GM18508 (cell line): ENCODE measurements around the gene CERS4.
"Not testable (repeated sequence)": the region's sequence is repeated elsewhere in the genome, so short reads cannot be mapped to it uniquely, and the experiment has no call there.

Experiments
- ATAC-seq: cut with Tn5 transposase; IDR thresholded peaks from one replicate; pipeline ENCODE4 v1.9.1; 2021; ENCODE audit warnings: moderate number of reproducible peaks; ENCODE audit not compliant: insufficient read depth, unreplicated experiment

Gene CERS4

DNA sequence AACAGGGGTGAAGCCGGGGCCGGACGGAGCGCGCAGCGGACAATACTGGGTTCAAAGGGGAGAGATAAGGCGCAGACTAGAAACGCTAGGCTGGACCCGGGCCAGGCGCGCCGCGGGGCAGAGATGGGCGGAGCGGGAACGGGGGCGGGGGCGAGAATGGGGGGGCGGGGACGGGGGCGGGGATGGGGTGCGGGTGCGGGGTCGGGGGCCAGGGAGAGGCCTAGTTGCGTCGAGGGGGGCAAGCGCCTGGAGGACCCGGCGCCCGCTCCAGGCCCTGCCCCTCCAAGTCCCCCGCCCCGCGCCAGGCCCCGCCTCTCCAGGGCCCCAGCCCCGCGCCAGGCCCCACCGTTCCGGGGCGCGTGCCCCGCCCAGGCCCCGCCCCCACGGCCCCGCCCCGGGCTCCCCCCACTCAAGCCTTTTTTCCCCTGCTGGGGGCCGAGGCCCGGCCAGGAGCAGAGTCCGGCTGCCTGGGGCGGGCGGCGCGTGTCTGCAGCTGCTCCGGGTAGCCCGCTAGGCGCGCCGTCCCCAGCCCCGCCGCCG lies at the start of gene CERS4:
Gene CERS4, plus strand, starts transcription at position 449 of the 540 bp plus-strand sequence. CDS start 41,707 bp downstream, outside the sequence.
- ATAC-seq: no peak

DNA sequence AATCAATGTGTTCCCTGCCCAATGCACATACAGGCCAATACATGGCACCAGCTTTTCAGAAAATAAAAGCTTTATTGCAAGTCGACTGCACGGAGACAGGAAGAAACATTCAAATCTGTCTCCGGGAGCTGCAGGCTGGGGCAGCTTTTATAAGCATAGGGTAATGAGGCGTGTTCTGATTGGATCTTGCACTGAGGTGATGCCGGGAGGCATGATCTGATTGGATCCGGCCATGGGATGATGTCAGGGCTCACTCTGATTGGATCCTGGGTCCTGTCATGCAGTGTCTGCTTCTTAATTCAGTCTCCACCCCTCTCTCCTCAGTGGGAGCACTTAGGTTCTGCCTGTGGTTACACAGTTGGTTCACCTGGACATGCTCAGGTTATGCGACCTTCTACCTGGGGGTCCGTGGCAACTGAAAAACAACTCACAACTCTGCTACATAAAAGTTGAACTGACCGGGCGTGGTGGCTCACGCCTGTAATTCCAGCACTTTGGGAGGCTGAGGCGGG lies 48.0 kb upstream of the CERS4 start:
- no peak for ATAC-seq

- no peak for ATAC-seq
Measured at GRCh38 chr19:8163759-8164158, 45.4 kb upstream of the CERS4 start.

DNA sequence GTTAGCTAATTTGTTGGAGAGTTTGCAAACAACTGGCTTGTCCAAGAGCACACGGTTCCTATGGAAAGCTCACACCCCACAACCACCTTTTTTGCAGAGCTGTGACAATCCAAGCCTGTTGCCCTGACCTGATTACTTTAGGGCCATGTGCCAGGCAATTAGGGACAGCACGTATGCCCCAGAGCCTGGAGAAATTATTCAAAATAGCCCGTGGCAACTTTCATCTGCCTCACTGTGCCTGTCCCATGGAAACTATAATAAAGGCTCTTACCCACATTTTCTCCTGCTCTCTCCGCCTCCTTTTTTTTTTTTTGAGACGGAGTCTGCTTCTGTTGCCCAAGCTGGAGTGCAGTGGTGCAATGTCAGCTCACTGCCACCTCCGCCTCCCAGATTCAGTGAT lies 41.2 kb upstream of the CERS4 start:
- no peak for ATAC-seq

DNA sequence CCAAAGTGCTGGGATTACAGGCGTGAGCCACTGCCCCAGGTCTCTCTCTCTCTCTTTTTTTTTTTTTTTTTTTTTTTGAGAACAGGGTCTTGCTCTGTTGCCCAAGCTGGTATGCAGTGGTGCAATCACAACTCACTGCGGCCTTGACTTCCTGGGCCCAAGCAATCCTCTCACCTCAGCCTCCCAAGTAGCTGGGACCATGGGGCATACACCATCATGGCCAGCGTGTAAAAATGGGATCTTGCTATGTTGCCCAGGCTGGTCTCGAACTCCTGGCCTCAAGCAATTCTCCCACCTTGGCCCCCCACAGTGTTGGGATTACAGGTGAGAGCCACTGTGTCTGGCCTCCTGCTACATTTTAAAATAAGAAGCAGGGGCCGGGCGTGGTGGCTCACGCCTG lies 40.6 kb upstream of the CERS4 start:
- ATAC-seq: no peak

DNA sequence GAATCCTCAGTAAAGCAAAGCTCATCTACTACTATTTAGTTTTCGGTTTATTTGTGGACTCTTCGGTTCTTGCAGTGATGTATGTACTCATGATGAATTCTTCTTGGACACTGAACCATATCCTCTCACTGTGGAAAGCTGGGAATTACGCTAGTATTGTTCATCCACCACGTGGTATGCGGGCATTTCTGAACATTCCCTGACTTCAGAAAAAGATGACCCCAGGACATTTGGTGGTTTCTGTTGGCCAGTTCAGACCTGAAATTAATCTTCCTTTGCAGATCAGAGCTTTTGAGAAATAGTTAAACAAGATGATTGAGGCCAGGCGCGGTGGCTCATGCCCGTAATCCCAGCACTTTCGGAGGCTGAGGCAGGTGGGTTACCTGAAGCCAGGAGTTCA lies 34.5 kb upstream of the CERS4 start:
- no peak for ATAC-seq

GRCh38 chr19:8180018-8180417 lies 29.2 kb upstream of the CERS4 start:
- no peak for ATAC-seq

- ATAC-seq: no peak
Measured at GRCh38 chr19:8184274-8184673, 24.9 kb upstream of the CERS4 start.

- ATAC-seq: no peak
Measured at GRCh38 chr19:8185343-8186068, 23.7 kb upstream of the CERS4 start.

- no peak for ATAC-seq
Measured at GRCh38 chr19:8192221-8192820, 16.8 kb upstream of the CERS4 start.

DNA sequence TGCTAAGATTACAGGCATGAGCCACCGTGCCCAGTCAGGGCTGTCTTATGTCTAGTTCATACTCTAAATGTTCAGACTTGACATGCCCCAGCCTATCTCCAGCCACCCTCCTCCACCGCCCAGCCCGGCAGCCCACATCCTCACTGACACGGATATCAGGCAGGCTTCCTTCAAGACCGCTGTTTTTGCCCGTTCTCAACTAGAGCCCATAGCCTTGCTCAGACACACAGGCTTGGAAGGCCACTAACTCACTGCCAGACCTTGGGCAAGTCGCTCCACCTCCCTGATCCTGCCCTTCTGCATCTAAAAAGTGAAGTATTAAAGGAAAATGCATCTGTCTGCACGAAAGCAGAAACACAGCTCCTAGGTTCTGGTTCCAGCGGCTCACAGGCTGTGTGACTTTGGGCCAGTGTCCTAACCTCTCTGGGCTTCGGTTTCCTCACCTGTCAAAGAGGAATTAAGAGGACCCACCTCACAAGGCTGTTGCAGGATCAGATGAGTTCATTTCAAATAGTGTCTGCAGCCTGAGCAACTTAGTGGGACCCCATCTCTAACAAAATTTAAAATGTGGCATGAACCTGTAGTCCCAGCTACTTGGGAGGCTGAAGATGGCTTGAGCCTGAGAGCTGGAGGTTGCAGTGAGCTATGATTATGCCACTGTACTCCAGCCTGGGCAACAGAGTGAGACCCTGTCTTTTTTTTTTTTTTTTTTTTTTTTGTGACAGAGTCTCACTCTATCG lies 14.5 kb upstream of the CERS4 start:
- no peak for ATAC-seq

DNA sequence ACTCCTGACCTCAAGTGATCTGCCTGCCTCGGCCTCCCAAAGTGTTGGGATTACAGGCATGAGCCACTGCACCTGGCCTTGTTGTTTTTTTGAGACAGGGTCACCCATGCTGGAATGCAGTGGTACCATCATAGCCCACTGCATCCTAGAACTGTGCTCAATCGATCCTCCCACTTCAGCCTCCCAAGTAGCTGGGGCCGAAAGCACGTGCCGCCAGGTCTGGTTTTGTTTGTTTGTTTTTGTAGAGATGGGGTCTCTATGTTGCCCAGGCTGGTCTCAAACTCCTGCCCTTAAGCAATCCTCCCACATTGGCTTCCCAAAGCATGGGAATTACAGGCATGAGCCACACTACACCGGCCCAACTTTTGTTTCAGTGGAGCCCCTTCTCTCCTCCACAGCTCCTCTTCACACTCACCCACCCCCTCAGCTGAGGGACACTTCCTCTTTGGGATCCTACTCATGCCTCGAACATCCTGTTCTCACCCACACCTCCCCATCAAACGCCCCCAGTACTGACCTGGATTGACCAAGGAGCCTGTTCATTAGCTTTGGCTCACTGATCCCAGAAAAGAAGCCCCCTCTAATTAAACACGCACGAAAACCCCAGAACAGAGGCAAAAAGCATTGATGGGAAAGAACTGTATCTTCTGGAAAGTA lies 12.8 kb upstream of the CERS4 start:
- ATAC-seq: no peak

- ATAC-seq: not testable (repeated sequence)
Measured at GRCh38 chr19:8203288-8204120, 5.7 kb upstream of the CERS4 start.

DNA sequence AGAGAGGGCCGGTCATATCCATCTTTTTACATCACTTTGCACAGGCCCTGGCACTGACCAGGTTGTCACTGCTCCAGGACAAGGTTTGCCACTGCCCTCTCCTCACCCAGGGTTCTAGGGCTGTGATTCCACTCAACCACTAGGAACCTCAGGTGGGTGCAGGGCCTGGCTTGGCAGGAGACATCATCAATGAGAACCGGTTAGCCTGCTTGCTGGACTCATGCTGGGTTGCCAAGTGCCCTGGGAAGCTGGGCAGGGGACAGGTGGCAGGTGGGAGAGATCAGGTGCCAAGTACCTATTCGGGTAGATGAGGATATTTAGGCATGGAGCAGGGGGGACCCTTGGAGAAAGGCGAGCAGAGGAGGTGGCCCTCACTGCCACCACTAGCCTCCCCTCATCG lies 4.2 kb upstream of the CERS4 start:
- ATAC-seq: no peak

DNA sequence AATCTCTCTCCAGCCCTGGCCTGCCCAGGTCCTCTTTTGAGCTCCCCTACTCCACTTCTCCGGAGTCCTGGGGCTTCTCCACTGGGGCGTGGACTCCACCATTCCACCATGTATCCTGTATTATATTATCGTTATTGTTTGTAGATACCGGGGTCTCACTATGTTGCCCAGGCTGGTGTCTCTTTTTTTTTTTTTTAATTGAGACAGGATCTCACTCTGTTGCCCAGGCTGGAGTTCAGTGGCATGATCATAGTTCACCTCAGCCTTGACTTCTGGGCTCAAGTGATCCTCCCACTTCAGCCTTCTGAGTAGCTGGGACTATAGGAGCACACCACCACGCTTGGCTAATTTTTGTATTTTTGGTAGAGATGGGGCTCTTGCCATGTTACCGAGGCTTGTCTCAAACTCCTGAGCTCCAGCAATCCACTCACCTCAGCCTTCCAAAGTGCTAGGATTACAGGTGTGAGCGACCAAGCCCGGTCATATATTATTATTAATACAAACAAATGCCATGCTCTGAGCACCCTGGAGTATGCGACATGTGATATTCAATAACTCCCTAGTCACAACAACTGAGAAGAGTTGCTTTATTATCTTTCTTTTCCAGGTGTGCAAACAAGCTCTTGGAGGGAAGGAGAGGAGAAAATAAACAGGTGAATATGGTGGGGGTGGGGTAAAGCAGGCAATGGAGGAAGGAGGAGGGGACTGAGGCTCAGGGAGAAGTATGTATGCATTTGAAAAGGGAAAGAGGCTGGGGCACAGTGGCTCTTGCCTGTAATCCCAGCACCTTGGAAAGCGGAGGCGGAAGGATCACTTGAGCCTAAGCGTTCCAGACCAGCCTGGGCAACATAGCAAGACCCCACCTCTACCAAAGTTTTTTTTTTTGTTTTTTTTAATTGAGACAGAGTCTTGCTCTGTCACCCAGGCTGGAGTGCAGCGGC lies 2.8 kb upstream of the CERS4 start:
- no peak for ATAC-seq

- not testable (repeated sequence) for ATAC-seq
Measured at GRCh38 chr19:8207326-8207725, 1.8 kb upstream of the CERS4 start.

DNA sequence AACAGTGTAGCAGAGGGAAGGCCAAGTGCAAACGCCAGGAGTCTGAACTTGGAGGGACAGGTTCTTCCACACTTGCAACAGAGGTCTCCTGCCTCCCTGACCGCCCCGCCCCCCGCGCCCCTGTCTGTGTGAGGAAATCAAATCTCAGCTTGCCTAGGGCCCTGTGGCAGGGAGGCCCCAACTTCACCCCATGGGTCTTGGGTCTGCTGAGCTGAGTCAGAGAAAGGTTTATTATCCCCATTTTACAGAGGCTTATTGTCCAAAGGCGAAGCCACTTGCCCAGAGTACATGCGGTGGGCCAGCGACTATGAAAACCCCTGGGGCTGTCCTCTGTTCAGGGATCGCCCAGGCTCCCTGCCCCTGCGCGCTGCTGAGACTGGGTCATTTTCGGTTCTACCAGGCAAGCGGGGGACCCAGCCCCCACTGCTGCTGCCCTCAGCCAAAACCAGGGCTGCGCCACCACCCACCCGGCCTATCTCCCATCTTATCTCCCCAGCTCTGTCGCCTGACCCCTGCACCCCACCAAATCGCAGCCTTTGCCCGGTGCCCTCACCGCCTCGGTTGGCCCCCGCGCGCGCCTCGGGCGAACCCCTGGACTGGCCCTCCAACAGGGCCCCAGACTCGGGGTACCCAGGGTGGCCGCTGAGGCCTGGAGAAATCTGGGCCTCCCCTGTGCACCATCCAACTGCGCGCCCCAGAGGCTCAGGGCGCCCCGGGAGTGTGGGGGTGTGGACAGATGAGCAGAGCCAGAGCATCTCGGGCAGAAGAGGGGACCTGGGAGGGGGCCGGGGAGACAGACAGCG lies 850 bp upstream of the CERS4 start:
- ATAC-seq: no peak
